GM15510 (cell line): Measurements from ENCODE around the gene SLC13A3.

Experiments
- POLR2A ChIP-seq: IDR thresholded peaks from 3 replicates; pipeline ENCODE4 v1.6.1; 2011; ENCODE audit warnings: borderline replicate concordance; ENCODE audit not compliant: insufficient read length; ENCODE audit errors: extremely low read depth

SLC13A3 gene

GRCh38 chr20:46619445-46619844, 31.8 kb downstream of the SLC13A3 start:
- no peak for TF ChIP-seq POLR2A

DNA sequence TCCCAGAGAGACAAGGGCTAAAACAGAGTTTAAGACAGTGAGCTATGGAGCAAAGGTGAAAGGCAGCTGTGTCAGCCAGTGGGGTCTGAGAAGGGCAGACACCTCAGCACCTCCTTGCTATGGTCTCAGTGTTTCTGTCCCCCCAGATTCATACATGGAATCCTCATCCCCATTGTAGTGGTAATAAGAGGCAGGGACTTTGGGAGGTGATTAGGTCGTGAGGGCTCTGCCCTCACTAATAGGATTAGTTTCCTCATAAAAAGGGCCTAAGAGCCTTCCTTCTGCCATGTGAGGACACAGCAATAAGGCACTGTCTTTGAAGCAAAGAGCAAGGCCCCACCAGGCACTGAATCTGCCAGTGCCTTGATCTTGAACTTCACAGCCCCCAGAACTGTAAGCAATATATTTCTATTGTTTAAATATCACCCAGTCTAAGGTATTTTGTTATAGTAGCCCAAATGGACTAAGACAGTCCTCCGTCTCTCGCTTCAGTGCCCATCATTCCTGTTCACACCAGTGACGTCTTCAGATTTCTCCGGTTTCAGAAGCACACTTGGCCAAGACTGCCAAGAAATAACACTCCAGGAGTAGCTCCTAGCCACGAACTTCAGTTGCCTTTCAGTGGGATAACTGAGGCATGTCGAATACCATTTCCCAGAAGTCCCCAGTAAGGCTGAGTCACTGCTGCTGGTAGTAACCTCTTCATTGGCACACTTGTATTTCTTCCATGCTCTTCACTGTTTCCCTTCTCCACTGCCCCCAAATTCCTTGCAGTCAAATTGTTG, 32.8 kb downstream of the SLC13A3 start:
- TF ChIP-seq POLR2A: no peak

DNA sequence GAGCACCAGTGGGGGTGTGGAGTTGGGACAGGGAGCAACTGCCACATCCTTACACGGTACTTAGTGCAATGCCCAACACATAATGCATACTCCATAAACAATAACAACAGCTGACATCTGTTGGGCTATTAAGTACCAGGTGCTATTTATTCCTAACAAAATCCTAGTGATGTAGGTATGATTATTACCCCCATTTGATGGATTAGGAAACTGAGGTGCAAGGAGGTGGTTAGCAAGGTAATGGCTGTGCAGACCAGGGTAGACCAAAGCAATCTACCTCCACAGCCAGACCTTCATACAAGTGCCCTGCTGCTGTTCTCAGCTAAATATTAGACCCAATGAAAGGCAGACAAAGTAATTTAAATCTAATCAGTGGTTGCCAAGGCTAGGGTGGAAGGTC, 36.8 kb downstream of the SLC13A3 start:
- TF ChIP-seq POLR2A: no peak

DNA sequence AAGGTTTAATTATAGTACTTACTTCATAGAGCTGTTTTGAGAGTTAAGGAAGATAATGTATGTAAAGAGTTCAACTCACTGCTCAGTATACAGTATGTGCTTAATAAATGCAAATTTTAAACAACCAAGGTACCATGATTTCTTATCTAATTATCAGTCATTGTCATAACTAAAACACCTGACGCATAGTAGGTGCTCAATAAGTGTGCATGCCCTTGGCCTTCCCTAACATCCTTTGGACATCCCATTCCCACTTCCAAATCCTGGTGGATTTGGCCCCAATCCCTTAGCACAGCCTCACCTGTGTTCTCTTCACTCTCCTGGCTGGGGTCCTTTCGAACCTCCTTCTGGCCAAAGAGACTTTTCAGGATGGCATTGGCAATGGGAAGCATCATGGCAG, 41.1 kb downstream of the SLC13A3 start:
- no peak for TF ChIP-seq POLR2A

- TF ChIP-seq POLR2A: no peak
These were observed 42.2 kb downstream of the SLC13A3 start for GRCh38 chr20:46609043-46609442.

- TF ChIP-seq POLR2A: no peak
These were observed 43.3 kb downstream of the SLC13A3 start for GRCh38 chr20:46607849-46608497.

DNA sequence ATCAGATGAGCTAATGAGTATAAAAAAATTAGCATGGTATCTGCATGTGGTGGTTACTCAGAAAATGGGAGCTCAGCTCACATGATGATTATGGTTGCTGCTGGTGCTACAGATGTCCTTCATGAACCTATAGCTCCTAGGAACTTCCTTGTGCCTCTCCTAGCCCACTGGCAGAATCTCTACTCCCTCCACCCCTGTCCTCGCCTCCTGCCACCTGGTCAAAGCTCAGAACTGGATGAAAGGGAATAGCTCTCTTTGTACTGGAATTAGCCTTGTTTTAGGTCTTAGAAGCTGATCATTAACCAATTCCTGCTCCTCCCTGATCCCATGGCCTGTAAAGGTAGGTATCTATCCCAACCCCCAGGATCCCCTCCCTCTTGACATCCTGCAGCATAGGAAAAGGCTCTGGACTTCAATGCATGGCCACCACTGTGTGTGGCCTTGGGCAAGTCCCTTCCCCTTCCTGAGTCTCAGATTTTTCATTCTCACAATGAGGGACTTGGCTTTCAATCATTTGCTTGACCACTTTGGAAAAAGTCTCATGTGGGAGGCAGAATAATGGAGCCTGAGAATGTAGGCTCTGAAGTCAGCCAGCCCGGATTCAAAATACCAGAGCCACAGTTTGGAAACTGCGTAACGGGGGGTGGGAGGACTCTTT, 43.9 kb downstream of the SLC13A3 start:
- TF ChIP-seq POLR2A: no peak

- TF ChIP-seq POLR2A: no peak
These were observed 44.5 kb downstream of the SLC13A3 start for GRCh38 chr20:46606817-46607190.

DNA sequence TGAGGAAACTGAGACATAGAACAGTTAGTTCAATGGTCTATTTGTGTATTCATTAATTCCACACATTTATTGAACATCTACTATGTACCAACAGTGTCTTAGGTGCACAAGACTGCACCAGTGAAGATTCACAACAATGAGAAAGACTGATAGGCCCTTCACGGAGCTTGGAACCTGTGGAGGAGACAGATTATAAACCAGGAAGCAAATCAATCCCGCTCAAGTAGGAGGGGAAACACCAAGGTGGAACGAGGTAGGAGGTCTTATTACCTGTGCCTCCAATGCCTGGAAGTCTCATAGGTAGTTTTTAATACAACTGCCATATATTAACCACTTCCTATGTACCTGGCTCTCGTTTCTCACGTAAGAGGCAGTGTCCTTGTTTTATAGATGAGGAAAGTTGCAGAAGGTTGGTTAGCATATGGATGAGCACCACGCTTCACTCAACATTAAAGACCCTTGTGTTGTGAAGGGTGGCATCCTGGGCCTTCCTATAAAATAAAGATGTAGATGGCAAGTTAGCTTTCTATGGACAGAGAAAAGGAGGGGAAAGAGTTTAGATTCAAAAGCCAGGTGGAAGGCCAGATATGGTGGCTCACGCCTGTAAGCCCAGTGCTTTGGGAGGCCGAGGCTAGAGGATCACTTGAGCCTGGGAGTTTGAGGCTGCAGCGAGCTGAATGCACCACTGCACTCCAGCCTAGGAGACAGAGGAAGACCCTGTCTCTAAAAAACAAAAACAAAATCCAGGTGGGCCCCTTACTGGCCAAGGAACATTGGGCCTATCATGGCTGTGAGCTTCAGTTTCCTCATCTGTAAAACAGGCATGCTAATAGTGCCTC, 45.1 kb downstream of the SLC13A3 start:
- TF ChIP-seq POLR2A: no peak

- no peak for TF ChIP-seq POLR2A
These were observed 46.1 kb downstream of the SLC13A3 start for GRCh38 chr20:46605181-46605580.

DNA sequence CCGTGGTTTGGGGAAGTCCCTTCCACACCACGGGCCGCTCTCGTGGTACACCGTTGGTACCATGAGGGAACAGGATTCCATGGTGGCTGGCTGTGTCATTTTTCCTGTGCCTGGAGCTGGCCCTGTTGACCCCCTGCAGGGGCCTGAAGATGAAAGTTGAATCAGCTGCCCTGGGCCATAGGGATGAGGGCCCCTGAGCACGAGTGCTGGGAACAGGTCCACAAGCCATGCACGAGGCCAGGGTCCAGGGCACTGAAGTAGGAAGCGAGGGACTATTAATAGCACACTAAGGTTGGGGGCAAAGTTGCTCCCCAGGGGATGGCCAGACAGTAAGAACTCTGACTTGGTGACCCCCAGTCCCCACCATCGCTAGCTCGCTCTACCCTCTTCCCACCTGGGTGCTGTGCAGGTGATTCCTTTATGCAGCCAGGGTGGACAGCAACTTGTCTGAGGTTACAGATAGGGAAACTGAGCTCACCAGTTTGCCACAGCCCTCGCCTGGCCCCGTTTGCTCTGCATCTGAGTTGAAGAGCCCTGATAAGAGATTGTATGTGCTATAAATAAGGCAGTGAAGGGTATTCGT, 46.6 kb downstream of the SLC13A3 start:
- no peak for TF ChIP-seq POLR2A

GRCh38 chr20:46602429-46602828, 48.8 kb downstream of the SLC13A3 start:
- no peak for TF ChIP-seq POLR2A

- TF ChIP-seq POLR2A: no peak
These were observed 49.6 kb downstream of the SLC13A3 start for GRCh38 chr20:46601603-46602122.

DNA sequence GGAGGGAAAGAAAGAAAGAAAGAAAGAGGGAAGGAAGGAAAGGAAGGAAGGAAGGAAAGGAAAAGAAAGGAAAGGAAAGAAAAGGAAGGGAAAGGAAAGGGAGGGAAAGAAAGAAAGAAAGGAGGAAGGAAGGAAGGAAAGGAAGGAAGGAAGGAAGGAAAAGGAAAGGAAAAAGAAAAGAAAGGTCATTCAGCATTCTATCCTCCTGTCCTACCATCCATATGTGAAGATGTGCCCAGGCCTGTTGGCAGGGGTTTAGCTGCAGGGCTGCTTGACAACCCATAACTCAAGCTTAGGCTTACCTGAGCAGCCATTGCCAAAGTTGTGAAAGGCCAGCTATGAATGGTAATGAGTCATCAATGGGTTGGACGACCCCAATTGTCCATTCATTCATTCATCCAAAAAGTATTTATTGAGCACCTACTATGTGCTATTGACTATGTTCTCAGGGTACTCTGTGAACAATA, 50.9 kb downstream of the SLC13A3 start:
- no peak for TF ChIP-seq POLR2A
